HG03521 (cell line): ENCODE results near the gene KNCN.

ENCODE experiments used
- ATAC-seq: cut with Tn5 transposase; IDR thresholded peaks from one replicate; pipeline ENCODE4 v1.9.1; 2021; ENCODE audit warnings: mild to moderate bottlenecking, moderate library complexity; ENCODE audit not compliant: unreplicated experiment

KNCN gene

DNA sequence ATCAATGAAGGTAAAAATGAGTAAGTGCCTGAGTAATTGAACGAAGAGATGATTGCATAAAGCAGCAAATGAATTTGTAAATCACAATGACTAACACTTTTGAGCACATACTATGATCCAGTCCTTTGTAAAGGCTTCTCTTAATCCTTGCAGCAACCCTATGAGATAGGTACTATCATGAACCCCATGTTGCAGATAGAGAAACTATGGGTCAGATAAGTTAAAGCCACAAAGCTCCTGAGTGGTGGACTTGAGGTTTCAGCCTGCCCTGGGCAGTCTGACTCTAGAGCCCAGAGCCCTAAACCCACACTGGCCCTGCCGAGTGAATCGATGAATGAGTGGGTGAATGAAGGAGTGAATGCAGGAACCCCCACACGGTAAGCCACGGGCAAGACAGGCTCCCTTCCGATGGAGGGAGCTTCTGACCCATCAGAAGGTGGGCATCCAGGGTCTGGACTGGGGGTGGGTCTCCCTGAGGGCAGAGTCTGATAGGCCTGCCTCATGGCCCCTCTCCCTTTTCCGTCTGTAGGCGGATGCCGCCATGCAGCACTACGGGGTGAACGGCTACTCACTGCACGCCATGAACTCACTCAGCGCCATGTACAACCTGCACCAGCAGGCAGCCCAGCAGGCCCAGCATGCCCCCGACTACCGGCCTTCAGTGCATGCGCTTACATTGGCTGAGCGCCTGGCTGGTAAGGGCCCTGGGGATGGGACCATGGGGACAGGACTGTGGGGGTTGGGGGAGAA lies 44.8 kb downstream of the KNCN start:
- ATAC-seq = no peak

GRCh38 chr1:46503421-46503820 lies 48.0 kb downstream of the KNCN start:
- ATAC-seq = no peak

- no peak for ATAC-seq
These were observed 49.9 kb downstream of the KNCN start for GRCh38 chr1:46501528-46501927.

- ATAC-seq = no peak
These were observed 53.8 kb downstream of the KNCN start for GRCh38 chr1:46497665-46498064.

DNA sequence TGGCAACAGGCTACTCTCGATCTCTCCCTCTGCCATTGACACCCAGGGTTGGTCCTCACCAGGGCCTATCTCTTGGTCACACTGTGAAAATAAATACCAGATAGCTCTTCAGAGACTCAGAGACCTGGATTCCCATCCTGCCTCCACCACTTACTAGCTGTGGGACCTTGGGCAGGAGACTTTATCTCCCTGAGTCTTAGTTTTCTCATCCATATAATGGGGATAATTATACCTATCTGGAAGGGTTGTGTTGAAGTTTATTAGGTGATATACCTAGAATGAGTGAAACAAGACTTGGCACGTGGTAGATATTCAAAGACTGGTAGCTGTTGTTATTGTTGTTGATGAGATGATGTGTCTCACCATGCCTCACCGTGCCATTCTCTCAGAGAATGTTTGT lies 54.4 kb downstream of the KNCN start:
- no peak for ATAC-seq

GRCh38 chr1:46496505-46496904 lies 54.9 kb downstream of the KNCN start:
- no peak for ATAC-seq

DNA sequence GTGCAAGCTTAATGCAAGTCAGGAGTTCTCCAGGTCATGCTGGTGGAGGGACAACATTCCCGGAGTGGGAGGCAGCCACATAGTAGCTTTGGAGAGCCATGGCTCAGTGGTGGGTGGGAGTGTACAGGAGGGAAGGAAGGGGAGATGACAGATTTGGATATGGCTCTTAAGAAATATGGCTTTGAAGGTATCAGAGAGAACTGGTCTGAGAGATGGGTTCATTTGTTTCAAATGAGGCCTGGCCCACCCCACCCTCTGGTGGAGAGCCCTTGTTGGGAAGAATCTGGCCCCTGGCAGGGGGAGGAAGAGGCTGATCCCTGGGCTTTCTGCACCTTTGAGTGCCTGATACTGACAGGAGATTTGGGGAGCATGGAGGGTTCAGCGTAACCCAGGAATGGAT lies 55.7 kb downstream of the KNCN start:
- ATAC-seq = no peak
